Ovary (tissue), 3 donors: ENCODE results near the gene DIDO1.

ENCODE experiments used
- CTCF ChIP-seq, 3 donors: fragments of 450-650 bp in 2 of 3; fragments of 200-600 bp in 1 of 3; IDR thresholded peaks; one replicate each; pipeline versions ENCODE4 v1.5.1 to v1.8.0; 2016 to 2022; ENCODE audit warnings: antibody characterized with exemption in 3 of 3, mild to moderate bottlenecking in 1 of 3
- POLR2A ChIP-seq: fragments of 450-650 bp; IDR thresholded peaks from one replicate; pipeline ENCODE4 v1.6.1; 2017; ENCODE audit warnings: antibody characterized with exemption, mild to moderate bottlenecking, moderate library complexity
- donor health status: DM: no; HTN: no; CAD: no.

GRCh38 chr20:62970307-62971210 is 44.3 kb upstream of the DIDO1 start:
- TF ChIP-seq CTCF (IDR thresholded peaks at IDR 0.05) (no peak), POLR2A (no peak)
